ENCODE data around the gene NR2F1. TPM values are rescaled to one million over a fixed set of nuclear protein-coding genes. Genes with fewer than 3 reads are reported as not detected.

Gene NR2F1
- total RNA-seq, 3 donors from 2014 or later (not counting 1 experiment from before 2014, with no cell fraction given): not detected

- intact Hi-C loops (cut with micrococcal nuclease): no loop called here
- H3K4me1 Mint-ChIP-seq: peaks cover 0 to 24% of the 10 kb centered on the region in 2 donors
Measured at GRCh38 chr5:93596310-93596675, 13.3 kb downstream of the NR2F1 start.

GRCh38 chr5:93596676-93597490, 13.9 kb downstream of the NR2F1 start:
- no peak for DNase-seq
- Histone ChIP-seq H3K4me1 (ENCODE audit: control insufficient read depth, insufficient read depth, low read length) (peaks cover 20% of the 10 kb centered on the region), H3K9me3 (ENCODE audit: control insufficient read depth, insufficient read depth, low read length) (peaks cover 14% of the 10 kb centered on the region), H3K36me3 (ENCODE audit: control insufficient read depth, insufficient read depth, low read length) (no peaks in the 10 kb centered on the region), H3K4me3 (ENCODE audit: low read length) (no peak overlapping the region), H3K27me3 (ENCODE audit: control insufficient read depth, insufficient read depth, low read length) (peaks cover 73% of the 10 kb centered on the region), H3K27ac (ENCODE audit: low read length) (no peak overlapping the region)
- no peak for ATAC-seq
- Mint-ChIP-seq H3K27ac (no peak overlapping the region), H3K4me1 (peaks cover 0 to 24% of the 10 kb centered on the region in 2 donors), H3K4me3 (no peak overlapping the region), H3K27me3 (ENCODE audit: low read depth in 2 of 2) (peaks cover 42 to 48% of the 10 kb centered on the region in 2 donors), H3K36me3 (no peaks in the 10 kb centered on the region), H3K9me3 (no peaks in the 10 kb centered on the region)
- 6% methylated on average over 40 of the region's 40 CpGs for WGBS (ENCODE audit: insufficient coverage)
- no peak for TF ChIP-seq CTCF (IDR thresholded peaks at IDR 0.05)
- intact Hi-C loops (cut with micrococcal nuclease): no loop called here

More at GRCh38 chr5:93596310-93596675, 13.3 kb downstream of the NR2F1 start:
- H3K36me3 ChIP-seq (ENCODE audit: control insufficient read depth, insufficient read depth, low read length): no peaks in the 10 kb centered on the region
- peaks cover 75% of the 10 kb centered on the region for H3K27me3 ChIP-seq (ENCODE audit: control insufficient read depth, insufficient read depth, low read length)
- Mint-ChIP-seq H3K27ac (no peak overlapping the region), H3K27me3 (ENCODE audit: low read depth in 2 of 2) (peaks cover 42 to 50% of the 10 kb centered on the region in 2 donors), H3K4me3 (no peak overlapping the region), H3K9me3 (no peaks in the 10 kb centered on the region), H3K36me3 (no peaks in the 10 kb centered on the region)
- 10% methylated on average over 14 of the region's 14 CpGs for WGBS (ENCODE audit: insufficient coverage)
- ATAC-seq (no peak), DNase-seq (no peak)
- H3K4me3 ChIP-seq (ENCODE audit: low read length): no peak overlapping the region
- H3K9me3 ChIP-seq (ENCODE audit: control insufficient read depth, insufficient read depth, low read length): peaks cover 14% of the 10 kb centered on the region
- no peak overlapping the region for H3K27ac ChIP-seq (ENCODE audit: low read length)
- no peak for TF ChIP-seq CTCF (IDR thresholded peaks at IDR 0.05)
- peaks cover 20% of the 10 kb centered on the region for H3K4me1 ChIP-seq (ENCODE audit: control insufficient read depth, insufficient read depth, low read length)

- Mint-ChIP-seq H3K36me3 (no peaks in the 10 kb centered on the region), H3K27ac (no peak overlapping the region), H3K9me3 (no peaks in the 10 kb centered on the region), H3K4me3 (no peak overlapping the region), H3K4me1 (peaks cover 0 to 24% of the 10 kb centered on the region in 2 donors), H3K27me3 (ENCODE audit: low read depth in 2 of 2) (peaks cover 37 to 43% of the 10 kb centered on the region in 2 donors)
- DNase-seq: no peak
- Histone ChIP-seq H3K9me3 (ENCODE audit: control insufficient read depth, insufficient read depth, low read length) (peaks cover 14% of the 10 kb centered on the region), H3K36me3 (ENCODE audit: control insufficient read depth, insufficient read depth, low read length) (no peaks in the 10 kb centered on the region), H3K4me1 (ENCODE audit: control insufficient read depth, insufficient read depth, low read length) (peaks cover 20% of the 10 kb centered on the region), H3K4me3 (ENCODE audit: low read length) (no peak overlapping the region), H3K27ac (ENCODE audit: low read length) (no peak overlapping the region), H3K27me3 (ENCODE audit: control insufficient read depth, insufficient read depth, low read length) (peaks cover 80% of the 10 kb centered on the region)
- WGBS (ENCODE audit: insufficient coverage): 12% methylated on average over 26 of the region's 28 CpGs
- intact Hi-C loops (cut with micrococcal nuclease): no loop called here
- ATAC-seq: no peak
- TF ChIP-seq CTCF (IDR thresholded peaks at IDR 0.05): no peak
Measured at GRCh38 chr5:93598091-93599000, 15.3 kb downstream of the NR2F1 start.

Measured in natural killer cell (primary cell).